HepG2 (cell line): ENCODE results near the gene BCCIP. TPM values are rescaled to one million over a fixed set of nuclear protein-coding genes. Genes with fewer than 3 reads are reported as not detected.

Source experiments
- KDM3A ChIP-seq: IDR thresholded peaks from 2 replicates; pipeline ENCODE4 v1.6.1; 2018; ENCODE audit warnings: low read depth, missing compliant biosample characterization
- MIXL1 ChIP-seq: IDR thresholded peaks from 2 replicates; pipeline ENCODE4 v1.6.1; 2016
- NR2F6 ChIP-seq, 2 experiments: IDR thresholded peaks; 2 replicates each; pipeline ENCODE4 v1.6.1; 2016; ENCODE audit warnings: antibody characterized with exemption in 1 of 2, mild to moderate bottlenecking in 1 of 2
- ONECUT2 ChIP-seq: sonication (generic); formaldehyde crosslinking; IDR thresholded peaks from 2 replicates; pipeline ENCODE4 v1.4.0; 2020; ENCODE audit warnings: missing genetic modification reagents
- PCBP1 ChIP-seq: fragments of 200-400 bp; formaldehyde crosslinking; IDR thresholded peaks from 2 replicates; pipeline ENCODE4 v1.6.1; 2017; ENCODE audit warnings: mild to moderate bottlenecking, low read depth, low read length, borderline replicate concordance
- RBAK ChIP-seq: sonication (generic); formaldehyde crosslinking; IDR thresholded peaks from 2 replicates; pipeline ENCODE4 v1.5.1; 2020; ENCODE audit warnings: mild to moderate bottlenecking, missing genetic modification reagents
- SMAD1 ChIP-seq: sonication (generic); formaldehyde crosslinking; IDR thresholded peaks from 2 replicates; pipeline ENCODE4 v1.4.0; 2020; ENCODE audit warnings: missing genetic modification reagents, low read depth, mild to moderate bottlenecking, borderline replicate concordance
- SNAI1 ChIP-seq: sonication (generic); formaldehyde crosslinking; IDR thresholded peaks from 2 replicates; pipeline ENCODE4 v1.5.0; 2020; ENCODE audit warnings: mild to moderate bottlenecking, missing genetic modification reagents, borderline replicate concordance
- ZNF556 ChIP-seq: sonication (generic); formaldehyde crosslinking; IDR thresholded peaks from 2 replicates; pipeline ENCODE4 v1.4.0; 2020; ENCODE audit warnings: mild to moderate bottlenecking, missing genetic modification reagents, borderline replicate concordance
- ZNF569 ChIP-seq: sonication (generic); formaldehyde crosslinking; IDR thresholded peaks from 2 replicates; pipeline ENCODE4 v1.5.0; 2020; ENCODE audit warnings: mild to moderate bottlenecking, missing genetic modification reagents, moderate library complexity, borderline replicate concordance
- ZNF746 ChIP-seq: sonication (generic); formaldehyde crosslinking; IDR thresholded peaks from 2 replicates; pipeline ENCODE4 v1.8.0; 2022; ENCODE audit warnings: mild to moderate bottlenecking, missing genetic modification reagents
- ZNF768 ChIP-seq: sonication (generic); formaldehyde crosslinking; IDR thresholded peaks from 2 replicates; pipeline ENCODE4 v1.4.0; 2020; ENCODE audit warnings: missing genetic modification reagents
- ZNF780A ChIP-seq: sonication (generic); formaldehyde crosslinking; IDR thresholded peaks from 2 replicates; pipeline ENCODE4 v1.8.0; 2022; ENCODE audit warnings: mild to moderate bottlenecking, missing genetic modification reagents, moderate library complexity
- polyA plus RNA-seq, 8 experiments: library from polyadenylated mRNA; depleted of rRNA in 3 of 8; stranded (reverse) in 7 of 8; unstranded in 1 of 8; fragments of >200 nt; fragmentation: Illumina TruSeq in 4 of 8; extraction: Trizol in 4 of 8; gene quantifications; 2 replicates each; pipeline versions ENCODE4 v1.2.1 to v1.2.3, GENCODE V29; 2011 to 2016; ENCODE audit warnings: low read depth in 4 of 8, missing spikeins in 1 of 8, mixed read lengths in 1 of 8; ENCODE audit not compliant: insufficient read depth in 1 of 8
- total RNA-seq, 5 experiments: library from RNA; depleted of rRNA; stranded (reverse); fragments of >200 nt; fragmentation: Illumina TruSeq; extraction: Trizol; gene quantifications; 2 replicates each; pipeline ENCODE4 v1.2.3, GENCODE V29; 2016; ENCODE audit warnings: low read depth in 1 of 5
- TF ChIP-seq, protein P1 (sequence below): sonication (generic); formaldehyde crosslinking; IDR thresholded peaks from 2 replicates; pipeline ENCODE4 v1.5.1; 2020; ENCODE audit warnings: missing genetic modification reagents, mild to moderate bottlenecking, borderline replicate concordance
- TF ChIP-seq, protein P2 (sequence below), 2 experiments: sonication (generic) in 1 of 2; formaldehyde crosslinking in 1 of 2; IDR thresholded peaks; 2 replicates each; pipeline versions ENCODE4 v1.4.0 to v1.6.1; 2016 to 2020; ENCODE audit warnings: borderline replicate concordance in 1 of 2, low read depth in 1 of 2, mild to moderate bottlenecking in 1 of 2, missing genetic modification reagents in 1 of 2

Gene BCCIP
- total and polyA plus RNA-seq, 2 of the 13 experiments (the other 11 are each of a cell fraction or from before 2014, with no cell fraction given): 37.0 to 132 TPM

DNA sequence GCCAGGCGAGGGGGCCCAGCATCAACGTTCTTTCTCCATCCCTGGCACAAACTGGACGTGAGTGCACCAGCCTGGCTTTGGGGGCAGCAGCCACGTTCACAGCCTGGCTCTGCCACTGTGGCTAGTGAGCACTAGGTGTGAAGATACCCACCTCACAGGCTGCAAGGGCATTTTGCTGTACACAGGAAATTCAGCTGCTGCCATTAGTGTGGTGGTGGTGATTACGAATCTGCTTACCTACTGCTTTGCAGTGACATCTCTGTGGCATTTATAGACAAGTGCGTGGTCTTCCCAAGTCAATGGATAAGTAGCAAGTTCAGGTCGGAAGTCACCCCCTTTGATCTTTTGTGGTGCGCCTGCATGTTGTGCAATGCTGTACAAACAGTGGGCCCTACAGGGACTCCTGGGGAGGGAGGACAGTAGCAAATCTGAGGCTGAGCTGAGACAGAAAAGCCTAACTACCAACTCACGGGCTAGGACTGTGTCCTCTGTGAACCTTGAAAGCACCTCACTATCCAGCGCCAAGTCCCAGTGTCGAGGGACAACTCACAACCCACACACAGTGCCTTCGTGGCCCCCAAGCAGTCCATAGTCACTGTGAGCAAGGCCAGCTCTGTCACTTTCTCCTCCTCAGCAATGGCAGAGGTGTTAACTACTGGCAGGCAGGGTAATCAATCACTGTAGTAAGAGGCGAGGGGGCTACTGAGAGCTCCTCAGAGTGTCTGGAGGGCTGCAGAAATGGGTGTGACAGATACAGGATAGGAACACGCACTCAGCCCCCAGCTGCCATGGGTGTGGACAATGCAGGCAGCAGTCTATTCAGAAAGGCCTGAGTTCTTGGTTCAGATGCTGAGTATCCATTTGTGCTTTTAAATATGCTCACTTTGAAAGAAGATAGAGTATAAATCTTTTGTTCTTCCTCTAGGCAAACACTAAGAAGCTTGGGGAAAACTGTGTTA, 30.7 kb upstream of the BCCIP start (continued):
- peak; percentile 69; the same call in 1 of the 2 replicates for TF ChIP-seq RBAK (CRISPR knock-in tag)
- TF ChIP-seq MIXL1 (CRISPR knock-in tag): peak; percentile 91
- TF ChIP-seq ZNF746 (CRISPR knock-in tag): peak; percentile 97
- no peak for TF ChIP-seq ZNF780A (CRISPR knock-in tag)
- no peak for TF ChIP-seq PCBP1
- TF ChIP-seq, protein P1, sequence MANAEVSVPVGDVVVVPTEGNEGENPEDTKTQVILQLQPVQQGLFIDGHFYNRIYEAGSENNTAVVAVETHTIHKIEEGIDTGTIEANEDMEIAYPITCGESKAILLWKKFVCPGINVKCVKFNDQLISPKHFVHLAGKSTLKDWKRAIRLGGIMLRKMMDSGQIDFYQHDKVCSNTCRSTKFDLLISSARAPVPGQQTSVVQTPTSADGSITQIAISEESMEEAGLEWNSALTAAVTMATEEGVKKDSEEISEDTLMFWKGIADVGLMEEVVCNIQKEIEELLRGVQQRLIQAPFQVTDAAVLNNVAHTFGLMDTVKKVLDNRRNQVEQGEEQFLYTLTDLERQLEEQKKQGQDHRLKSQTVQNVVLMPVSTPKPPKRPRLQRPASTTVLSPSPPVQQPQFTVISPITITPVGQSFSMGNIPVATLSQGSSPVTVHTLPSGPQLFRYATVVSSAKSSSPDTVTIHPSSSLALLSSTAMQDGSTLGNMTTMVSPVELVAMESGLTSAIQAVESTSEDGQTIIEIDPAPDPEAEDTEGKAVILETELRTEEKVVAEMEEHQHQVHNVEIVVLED (CRISPR knock-in tag): peak; percentile 32; the same call in 1 of the 2 replicates
- TF ChIP-seq SMAD1 (CRISPR knock-in tag): peak; percentile 92; the same call in 1 of the 2 replicates
- no peak for TF ChIP-seq SNAI1 (CRISPR knock-in tag)
- peak; percentile 96 for TF ChIP-seq NR2F6 (IDR thresholded peaks at IDR 0.05)
- TF ChIP-seq NR2F6 (CRISPR knock-in tag; IDR thresholded peaks at IDR 0.05): peak; percentile 97
- TF ChIP-seq ZNF556 (CRISPR knock-in tag): peak; percentile 97
- TF ChIP-seq ZNF768: peak; percentile 29; the same call in 1 of the 2 replicates
- TF ChIP-seq ONECUT2 (CRISPR knock-in tag): peak; percentile 65; the same call in 1 of the 2 replicates
- TF ChIP-seq, protein P2, sequence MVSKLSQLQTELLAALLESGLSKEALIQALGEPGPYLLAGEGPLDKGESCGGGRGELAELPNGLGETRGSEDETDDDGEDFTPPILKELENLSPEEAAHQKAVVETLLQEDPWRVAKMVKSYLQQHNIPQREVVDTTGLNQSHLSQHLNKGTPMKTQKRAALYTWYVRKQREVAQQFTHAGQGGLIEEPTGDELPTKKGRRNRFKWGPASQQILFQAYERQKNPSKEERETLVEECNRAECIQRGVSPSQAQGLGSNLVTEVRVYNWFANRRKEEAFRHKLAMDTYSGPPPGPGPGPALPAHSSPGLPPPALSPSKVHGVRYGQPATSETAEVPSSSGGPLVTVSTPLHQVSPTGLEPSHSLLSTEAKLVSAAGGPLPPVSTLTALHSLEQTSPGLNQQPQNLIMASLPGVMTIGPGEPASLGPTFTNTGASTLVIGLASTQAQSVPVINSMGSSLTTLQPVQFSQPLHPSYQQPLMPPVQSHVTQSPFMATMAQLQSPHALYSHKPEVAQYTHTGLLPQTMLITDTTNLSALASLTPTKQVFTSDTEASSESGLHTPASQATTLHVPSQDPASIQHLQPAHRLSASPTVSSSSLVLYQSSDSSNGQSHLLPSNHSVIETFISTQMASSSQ (IDR thresholded peaks at IDR 0.05; ENCODE audit: low read depth): peak; percentile 76
- TF ChIP-seq, protein P2 (CRISPR knock-in tag; IDR thresholded peaks at IDR 0.05; ENCODE audit: borderline replicate concordance): peak; percentile 91
- TF ChIP-seq KDM3A (CRISPR knock-in tag): peak; percentile 88
- TF ChIP-seq ZNF569: no peak
